RKO (cell line): ENCODE measurements around the gene ARHGAP29.
A peak's percentile ranks its signal among the peaks of the same experiment; 100 is the strongest.

Experiments
- DNase-seq: peaks from one replicate; pipeline ENCODE4 v3.0.0-alpha.2; 2016; ENCODE audit warnings: low spot score

ARHGAP29 gene

DNA sequence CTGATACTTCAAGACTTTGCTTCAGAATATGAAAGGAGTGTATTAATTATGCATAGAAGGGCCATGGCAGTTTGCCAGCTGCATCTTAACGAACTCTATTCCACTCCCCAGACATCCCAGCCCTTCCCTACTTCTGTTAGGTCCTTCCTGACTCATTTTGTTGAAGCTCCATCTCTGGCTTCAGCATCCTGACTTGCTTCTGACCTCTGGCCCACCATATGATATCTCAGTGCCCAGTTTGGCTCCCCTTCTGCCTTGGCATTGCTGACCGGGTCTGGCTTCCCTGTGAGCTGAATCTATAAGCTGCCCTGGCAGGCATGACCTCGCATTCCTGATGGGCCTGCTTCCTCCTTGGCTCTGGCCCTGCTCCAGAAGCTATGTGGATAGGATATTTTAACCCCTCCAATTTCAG, 27.6 kb upstream of the ARHGAP29 start:
- no peak for DNase-seq

DNA sequence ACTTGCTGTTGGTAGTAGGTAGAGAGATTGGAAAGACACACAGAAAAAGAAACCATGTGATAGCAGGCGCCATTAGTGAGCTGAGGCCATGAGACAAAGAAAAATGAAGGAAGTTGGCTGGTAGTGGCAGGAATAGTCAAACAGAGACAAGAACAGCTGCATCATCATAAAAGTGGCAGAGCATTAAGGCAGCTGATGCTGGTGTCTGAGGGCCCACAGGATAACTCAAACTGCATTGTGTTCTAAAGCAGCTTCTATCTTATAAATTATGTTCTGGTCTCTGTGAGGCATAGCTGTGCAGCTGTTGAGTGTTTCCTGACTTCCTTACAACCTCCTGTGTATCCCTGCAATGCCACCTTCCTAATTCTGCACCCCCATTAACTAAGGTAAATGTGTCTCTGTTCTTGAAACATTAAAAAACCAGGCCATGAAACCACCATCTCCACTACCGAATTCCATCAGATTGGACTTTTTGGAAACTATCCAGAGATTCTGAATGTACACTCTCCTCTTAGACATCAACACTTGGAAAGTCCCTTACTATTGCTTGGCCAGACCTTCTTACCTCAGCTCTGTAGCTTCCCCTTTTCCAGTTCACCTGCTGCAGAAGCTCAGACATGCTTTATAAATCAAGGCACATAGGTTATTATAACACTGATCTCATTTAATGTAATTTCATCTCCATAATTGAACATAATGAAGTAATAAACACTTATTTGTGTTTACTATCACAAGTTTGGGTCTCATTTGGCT, 23.4 kb upstream of the ARHGAP29 start:
- DNase-seq = no peak

DNA sequence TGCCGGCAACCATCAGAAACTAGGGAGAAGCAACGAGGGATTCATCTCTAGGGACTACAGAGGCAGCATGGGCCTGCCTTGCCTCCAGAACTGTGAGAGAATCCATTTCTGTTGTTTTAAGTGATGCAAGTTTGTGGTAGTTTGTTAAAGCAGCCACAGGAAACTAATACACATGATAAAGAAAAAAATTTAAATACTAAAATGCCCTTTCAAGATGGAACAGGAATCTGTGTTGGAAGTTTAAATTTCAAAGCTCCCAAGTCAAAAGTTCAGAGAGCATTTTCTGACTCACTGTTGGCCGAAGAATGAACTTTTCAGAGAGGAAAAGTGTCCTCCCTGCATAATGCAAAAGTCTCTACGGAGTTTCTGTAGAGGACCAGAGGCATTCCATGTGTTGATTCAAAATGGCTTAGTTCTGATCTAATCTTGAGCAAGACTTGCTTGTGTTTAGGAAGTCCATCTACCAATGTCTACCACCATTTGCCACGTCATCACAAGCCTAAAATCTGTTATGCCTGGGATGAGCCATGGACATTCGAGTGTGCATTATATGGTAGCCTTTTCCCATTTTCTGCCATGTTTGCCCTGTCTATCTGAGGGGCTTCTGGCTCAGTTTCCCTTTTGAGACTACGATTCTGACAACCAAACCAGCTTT, 22.4 kb upstream of the ARHGAP29 start:
- DNase-seq = no peak

DNA sequence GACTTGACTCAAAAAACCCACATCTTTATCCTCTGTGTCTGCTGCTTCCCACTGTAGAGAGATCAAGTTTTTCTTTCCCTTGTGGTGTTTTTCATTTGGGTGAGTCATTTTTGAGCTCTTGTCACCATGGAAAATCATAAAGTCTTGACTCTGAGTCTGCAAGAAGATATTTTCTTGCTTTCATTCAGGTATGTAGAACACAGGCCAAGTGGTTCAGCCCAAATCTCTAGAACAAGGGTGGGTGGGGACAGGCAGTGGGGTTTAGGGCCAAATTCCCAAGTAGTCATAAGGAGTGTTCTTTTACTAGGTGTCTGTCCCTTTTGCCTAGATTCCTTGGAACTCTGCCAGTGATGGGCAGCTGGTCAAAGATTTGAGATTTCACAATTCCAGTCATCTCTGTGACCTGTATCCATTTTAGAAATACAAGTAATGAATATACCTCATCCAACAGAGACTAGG, 21.5 kb upstream of the ARHGAP29 start:
- no peak for DNase-seq

DNA sequence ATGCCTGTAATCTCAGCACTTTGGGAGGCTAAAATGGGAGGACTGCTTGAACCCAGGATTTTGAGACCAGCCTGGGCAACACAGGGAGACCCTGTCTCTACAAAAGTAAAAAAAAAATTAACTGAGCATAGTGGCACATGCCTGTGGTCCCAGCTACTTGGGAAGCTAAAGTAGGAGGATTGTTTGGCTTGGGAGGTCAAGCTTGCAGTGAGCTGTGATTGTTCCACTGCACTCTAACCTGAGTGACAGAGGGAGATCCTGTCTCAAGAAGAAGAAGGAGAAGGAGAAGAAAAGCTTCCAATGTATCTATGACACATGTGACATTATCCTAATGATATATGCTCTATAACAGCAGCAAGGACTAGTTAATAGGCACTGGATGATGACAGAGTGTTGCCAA, 20.1 kb upstream of the ARHGAP29 start:
- DNase-seq = no peak

DNA sequence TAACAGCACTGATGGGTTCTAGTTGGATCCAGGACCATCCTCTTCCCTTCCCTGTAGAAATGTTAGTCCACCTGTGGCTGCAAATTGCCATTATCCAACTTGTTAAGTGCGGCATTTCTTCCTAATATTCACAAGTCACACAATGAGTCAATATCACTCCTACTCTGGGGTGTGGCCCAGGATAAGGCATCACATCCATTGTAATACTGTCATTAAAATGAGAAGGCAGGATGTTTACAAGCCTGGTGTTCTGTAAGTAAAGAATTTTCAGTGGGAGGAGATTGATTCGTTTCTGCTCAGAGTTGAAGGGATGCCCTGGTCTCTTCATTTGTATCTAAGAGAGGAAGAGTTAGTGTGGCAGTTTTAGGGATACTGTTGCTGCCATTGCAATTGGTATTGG, 18.1 kb upstream of the ARHGAP29 start:
- DNase-seq = no peak

DNA sequence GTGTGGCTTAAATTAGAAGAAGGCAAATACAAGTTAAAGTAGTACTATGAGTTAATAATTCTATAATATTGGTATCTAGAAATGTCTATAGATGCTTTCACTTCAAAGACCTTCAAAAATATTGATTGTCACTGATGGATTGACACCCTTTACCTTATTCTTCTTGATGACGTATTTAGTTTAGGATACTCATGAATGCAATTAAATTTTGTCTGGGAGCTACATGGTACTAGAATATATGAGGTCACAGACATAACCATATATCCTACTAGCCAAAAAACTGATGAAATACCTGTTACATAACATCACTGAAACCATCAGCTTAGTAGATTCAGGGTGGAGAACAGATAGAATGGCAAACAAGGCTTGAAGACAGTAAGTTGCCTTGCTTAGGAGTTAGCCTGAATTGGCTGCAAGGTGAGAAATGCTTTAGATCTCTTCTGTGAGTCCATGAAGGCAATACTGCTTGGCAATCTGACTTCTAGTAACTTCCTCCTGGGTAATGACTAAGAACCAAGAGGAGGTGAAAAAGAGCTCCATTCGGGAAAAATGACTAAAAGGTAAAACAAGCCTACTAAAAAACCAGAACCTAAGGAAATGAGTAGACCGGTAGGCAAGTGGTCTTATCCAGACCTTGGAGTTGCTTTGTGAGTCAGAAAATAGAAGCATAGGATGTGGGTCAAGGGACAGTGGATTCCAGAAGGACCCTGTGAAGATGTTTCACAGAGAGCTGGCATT, 16.9 kb upstream of the ARHGAP29 start:
- DNase-seq = no peak

DNA sequence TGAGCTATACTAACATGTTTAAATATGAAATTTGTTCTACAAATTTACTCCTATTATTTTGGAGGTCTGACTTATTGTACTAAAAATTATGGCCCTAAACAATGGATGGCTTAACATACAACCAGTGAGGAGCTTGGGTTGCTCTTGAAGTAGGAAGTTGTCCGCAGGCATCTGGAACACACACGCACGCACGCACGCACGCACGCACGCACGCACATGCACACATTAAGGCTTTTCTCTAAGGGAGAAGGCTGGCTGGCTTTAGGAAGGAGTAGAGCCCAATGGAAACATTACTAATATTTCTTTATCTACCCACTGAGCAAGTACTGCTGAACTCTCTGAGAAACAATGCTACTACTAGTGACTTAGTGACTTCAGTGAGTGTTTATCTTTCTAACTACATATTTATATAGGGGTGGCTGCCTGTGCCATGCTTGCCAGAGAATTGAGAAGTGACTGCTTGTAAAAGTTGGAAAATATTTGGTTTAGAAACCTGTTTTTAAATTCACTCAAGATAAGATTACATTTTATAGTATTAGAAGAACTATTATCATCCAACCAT, 16.2 kb upstream of the ARHGAP29 start:
- DNase-seq = no peak

DNA sequence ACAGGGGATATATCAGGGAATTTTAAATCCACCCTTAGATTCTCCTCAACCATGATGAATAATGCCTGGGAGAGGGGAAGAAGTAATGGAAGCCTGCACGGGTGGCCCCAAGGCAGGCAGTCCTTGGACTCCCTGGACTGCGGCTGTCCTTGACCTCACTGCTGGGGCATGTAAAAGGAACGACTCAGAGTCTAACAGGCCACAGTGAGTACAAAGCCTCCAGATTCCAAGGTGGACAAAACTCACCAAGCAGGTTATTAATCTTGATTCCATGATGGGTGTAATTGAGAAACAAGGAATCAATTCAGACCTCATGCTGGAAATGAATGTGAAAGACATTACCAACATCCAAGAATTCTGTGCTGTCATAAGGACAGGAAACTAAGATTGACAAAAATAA, 13.0 kb upstream of the ARHGAP29 start:
- DNase-seq = no peak

DNA sequence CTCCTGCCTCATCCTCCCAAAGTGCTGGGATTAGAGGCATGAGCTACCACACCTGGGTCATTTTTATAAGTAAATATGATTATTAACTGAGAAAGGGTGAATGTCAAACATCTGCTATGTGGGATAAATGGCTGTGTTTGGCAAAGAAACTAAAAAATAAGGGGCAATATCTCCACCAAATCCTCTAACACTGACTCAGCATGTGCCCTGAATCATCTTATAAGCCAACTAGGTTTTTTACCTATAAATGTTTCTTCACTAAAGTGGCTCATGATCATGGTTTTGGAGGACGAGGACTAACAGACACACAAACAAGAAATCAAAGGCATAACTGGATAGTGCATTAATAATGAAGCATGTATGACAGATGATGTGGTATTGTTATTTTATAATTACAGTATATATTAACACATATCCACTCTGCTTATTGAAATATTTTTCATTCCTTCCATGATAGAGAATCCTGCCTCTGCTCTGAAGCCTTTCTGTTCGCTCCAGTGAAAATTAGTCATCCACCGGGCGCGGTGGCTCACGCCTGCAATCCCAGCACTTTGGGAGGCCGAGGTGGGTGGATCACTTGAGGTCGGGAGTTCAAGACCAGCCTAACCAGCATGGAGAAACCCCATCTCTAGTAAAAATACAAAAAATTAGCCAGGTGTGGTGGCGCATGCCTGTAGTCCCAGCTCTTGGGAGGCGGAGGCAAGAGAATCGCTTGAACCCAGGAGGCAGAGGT, 11.7 kb upstream of the ARHGAP29 start:
- no peak for DNase-seq

DNA sequence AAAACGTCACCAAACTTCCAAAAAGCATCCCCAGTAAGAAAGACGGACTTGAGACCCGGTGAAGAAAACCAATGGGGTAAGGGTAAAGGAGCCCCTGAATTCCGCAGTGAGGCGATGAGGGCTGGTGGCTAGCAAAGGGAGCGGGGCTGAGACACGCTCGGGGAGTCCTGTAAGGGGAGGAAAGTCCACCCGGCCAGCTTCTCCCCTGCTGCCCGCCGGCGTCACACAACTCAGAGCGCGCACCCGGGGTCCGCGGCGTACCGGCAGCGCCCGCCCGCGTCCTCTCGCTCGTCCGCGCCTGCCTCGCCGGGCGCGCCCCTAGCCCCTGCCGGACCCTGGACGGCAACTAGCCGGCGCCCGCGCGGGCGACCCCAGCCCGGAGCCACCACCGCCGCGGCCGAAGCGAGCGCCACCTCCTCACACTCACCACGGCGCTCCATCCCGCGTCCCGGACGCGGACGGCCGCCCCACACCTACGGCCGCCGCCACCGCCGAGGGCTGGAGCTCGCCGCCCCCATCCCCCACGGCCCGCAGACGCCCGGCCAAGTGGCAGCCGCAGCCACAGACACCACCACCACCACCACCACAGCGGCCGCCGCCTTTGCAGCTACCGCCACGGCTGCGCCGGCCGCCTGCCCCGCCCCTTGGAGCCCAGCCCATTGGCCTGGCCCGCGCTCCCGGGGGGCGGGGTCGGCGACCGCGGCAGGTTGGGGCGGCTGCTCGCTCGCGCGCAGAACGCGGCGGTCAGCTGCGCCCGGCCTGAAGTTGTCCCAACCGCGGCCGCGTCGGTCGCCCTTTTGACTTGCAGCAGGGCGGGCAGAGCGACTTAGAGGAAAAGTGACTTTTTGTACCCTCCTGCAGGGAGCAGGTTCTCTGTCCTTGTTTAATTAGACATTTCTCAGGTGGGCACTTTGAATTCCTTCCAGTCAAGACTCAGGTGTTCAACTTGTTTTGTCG, 10.0 kb upstream of the ARHGAP29 start:
- peak; percentile 41 for DNase-seq

DNA sequence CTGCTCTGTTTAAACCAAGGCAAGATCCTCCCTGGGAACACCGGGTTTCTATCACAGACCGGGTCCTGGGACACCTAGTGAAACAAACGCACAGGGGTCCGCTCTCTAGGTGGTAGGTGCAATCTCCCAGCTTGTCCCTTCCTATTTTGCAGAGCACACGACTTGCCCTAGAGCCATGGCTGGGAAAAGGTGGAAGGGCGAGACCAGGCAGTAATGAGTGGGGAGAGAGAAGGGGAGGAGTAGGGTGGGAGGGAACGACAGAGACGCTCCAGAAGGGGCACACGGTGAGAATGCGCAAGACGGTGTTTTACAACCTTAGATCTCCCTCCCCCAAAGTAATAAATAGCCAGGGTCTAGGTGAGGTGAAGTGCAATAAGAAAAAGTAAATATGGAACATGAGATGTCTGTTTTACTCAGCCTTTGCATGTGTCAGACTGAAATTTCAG, 9.3 kb upstream of the ARHGAP29 start:
- DNase-seq = no peak

DNA sequence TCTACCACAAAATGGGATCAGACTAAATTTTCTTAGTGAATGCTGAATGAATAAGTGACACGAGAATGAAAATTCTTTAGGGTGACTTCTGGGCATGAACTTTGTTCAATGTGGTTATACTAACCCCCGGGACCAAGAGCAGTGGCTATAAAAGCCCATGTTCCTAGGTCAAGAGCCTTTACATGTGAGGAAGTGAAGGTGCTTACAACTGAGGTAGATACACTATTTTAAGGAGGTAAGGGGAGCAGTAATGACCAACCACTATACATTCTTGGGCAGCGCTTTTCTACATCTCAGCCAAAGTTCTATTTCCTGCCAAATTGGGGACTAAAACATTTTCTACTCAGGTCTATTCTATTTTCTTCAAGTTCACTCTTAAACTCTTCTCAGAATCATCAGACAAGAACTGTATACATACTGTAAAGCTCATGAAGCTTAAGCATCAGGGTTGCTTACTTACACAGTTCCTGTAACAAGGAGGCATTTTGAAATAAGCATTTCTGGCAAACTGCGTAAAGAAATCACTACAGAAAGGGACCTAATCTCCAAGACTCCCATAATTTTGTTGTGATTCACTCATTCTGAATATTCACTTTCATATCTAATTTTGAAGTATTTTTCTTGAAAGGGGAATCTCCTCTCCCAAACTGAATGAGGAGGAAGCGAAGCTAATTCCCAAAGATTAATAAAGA, 8.5 kb upstream of the ARHGAP29 start:
- no peak for DNase-seq

DNA sequence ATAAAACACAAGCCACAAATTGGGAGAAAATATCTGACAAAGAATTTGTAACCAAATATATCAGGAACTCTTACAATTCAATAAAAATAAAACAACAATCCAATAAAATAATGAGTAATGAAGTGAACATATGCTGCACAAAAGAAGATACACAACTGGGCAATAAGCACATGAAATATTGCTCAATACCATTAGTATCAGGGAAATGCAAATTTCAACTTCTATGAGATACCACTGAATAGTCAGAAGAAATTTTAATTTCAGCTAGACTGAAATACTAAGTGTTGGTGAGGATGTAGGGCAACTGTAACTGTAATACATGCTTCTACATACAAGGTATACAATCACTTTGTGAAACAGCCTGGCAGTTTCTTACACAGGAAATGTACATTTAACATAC, 7.4 kb upstream of the ARHGAP29 start:
- DNase-seq = no peak

DNA sequence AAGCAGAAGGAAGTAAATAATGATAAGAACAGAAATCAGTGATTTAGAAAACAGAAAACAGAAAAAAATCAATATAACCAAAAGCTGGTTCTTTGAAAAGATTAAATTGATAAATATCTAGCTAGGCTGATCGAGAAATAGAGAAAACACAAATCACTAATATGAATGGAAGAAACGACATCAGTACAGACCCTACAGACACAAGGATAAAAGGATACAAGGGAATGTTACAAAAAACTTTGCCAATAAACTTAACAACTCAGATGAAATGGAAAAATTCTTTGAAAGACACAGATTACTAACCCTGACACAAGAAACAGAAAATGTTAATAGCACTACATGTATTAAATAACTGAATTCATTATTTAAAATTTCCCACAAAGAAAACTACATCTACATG, 6.3 kb upstream of the ARHGAP29 start:
- no peak for DNase-seq

DNA sequence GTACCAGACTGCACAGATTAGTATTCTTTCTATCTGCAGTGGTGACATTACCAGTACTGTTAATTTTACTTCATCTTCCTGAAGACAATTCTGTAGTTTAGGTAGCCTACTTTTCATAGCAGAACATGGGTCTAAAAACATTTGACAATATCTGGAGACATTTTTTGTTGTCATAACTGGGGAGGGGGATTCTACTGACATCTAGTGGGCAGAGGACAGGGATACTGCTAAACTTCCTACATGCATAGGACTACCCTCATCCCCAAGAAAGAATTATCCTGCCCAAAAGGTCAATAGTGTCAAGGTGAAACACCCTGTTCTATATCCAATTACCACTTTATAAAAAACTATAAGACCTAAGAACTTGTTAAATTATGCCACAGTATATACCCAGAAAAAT, 3.4 kb upstream of the ARHGAP29 start:
- no peak for DNase-seq

DNA sequence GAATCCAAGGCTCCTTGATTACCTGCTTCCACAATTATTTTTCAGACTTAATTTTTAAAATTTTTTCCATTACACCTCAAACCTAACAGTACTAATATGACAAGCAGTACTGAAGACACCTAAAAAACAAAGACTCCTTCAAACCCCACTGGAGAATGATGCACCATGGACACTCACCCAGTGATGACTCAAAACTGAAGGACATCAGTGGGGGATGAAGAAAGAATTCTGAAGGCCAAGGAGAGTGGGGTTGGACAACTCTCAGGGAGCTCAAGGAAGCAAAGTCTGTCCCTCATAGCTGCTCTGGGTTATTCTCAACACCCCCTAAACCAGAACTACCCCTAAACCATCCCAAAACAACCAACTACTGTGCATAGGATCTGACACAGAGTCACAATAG, 2.4 kb upstream of the ARHGAP29 start:
- DNase-seq = no peak

DNA sequence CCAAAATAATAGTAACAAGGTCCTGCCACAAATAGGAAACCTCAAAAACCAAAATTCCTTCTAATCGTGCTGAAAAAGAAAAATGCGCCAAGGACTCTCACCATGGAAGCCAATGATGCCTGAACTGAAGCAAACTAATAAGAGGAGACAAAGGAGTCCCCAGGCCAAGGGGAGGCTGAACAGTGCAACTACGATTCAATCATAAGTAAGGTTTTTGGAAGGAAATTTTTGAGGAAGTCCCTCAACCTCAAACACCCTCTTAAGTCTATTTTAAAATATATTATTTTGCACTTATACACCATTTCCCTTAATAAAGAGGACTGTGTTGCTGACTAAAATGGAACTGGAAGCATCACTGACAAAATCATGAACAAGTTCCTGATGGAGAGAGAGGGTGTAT, 1.7 kb upstream of the ARHGAP29 start:
- DNase-seq = no peak

DNA sequence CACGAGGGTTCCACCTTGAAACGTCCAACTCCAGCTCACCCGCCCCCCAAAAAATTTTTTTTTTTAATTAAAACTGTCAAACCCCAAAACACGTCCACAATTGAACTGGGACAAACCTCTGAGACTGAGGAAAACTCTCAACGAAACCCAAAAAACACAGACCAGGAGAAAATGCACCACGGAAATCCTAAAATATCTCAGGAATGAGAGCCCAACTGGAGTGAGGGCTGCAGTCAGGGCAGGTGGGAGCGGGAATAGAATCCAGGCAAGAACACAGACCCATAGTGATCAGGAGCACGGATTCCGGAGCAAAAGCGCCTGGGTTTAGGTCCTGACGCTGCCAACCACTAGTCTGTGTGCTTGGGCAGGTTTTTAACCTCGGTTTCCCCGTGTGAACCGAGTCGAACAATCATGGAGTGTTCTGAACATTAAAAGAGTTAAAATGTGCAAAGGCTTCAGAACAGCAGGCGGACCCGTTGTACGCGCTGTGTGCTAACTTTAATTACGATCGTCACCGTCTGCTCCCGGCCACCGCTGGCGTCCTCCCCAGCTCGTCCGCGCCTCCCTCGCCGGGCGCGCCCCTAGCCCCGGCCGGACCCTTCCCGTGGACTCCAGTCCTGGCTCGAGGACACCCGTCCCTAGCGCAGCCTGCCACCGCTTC, 624 bp downstream of the ARHGAP29 start:
- DNase-seq = no peak

DNA sequence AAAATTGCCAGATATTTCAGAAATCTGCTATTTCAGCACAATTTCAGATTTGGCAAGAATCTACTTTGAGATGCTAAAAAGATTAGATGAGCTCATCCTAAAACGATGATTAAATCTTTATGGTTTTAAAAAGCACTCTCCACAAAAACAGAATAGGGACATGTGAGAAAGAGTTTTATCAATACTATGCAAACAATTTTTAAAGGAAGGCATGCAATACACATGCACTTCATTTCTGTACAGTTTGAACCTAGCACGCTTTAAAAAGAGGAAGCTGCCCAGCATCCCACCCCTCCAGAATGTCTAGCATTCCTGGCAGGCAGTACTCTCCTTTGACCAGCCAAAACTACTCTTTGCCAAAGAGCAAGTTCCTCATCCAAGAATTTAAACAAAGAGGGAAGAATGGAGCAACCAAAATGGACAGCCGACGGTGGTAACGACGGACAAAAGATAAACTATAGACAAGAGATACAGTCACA, 1.3 kb downstream of the ARHGAP29 start:
- no peak for DNase-seq
